HG03159 (cell line): ENCODE measurements around the gene SUN3.

Experiments used
- ATAC-seq: cut with Tn5 transposase; IDR thresholded peaks from one replicate; pipeline ENCODE4 v1.9.1; 2021; ENCODE audit warnings: mild to moderate bottlenecking, moderate library complexity; ENCODE audit not compliant: unreplicated experiment

Gene SUN3

GRCh38 chr7:47979832-47980181, 49.1 kb downstream of the SUN3 start:
- ATAC-seq = no peak

- ATAC-seq = peak; percentile 99
These were observed 49.6 kb downstream of the SUN3 start, which contains the start of gene HUS1 for GRCh38 chr7:47979145-47979831. TSS of gene HUS1 (minus strand) at chr7:47979615. CDS start at chr7:47979519, 96 bp downstream.

- ATAC-seq = no peak
These were observed 50.1 kb downstream of the SUN3 start for GRCh38 chr7:47978790-47979144.

GRCh38 chr7:47973739-47974138, 55.2 kb downstream of the SUN3 start:
- no peak for ATAC-seq

GRCh38 chr7:47970761-47971160, 58.1 kb downstream of the SUN3 start:
- no peak for ATAC-seq

GRCh38 chr7:47968847-47969774, 59.8 kb downstream of the SUN3 start:
- ATAC-seq = peak; percentile 89

GRCh38 chr7:47967708-47968107, 61.2 kb downstream of the SUN3 start:
- no peak for ATAC-seq

- no peak for ATAC-seq
These were observed 61.8 kb downstream of the SUN3 start for GRCh38 chr7:47967123-47967522.

- no peak for ATAC-seq
These were observed 63.5 kb downstream of the SUN3 start for GRCh38 chr7:47965456-47965855.

GRCh38 chr7:47962262-47962661, 66.6 kb downstream of the SUN3 start:
- no peak for ATAC-seq

- no peak for ATAC-seq
These were observed 71.8 kb downstream of the SUN3 start for GRCh38 chr7:47957156-47957555.

- ATAC-seq = no peak
These were observed 72.7 kb downstream of the SUN3 start for GRCh38 chr7:47956220-47956619.

GRCh38 chr7:47954231-47954911, 74.5 kb downstream of the SUN3 start:
- ATAC-seq = peak; percentile 35

GRCh38 chr7:47953822-47954221, 75.1 kb downstream of the SUN3 start:
- ATAC-seq = peak; percentile 46

- ATAC-seq = no peak
These were observed 76.7 kb downstream of the SUN3 start for GRCh38 chr7:47952224-47952623.

- ATAC-seq = no peak
These were observed 77.5 kb downstream of the SUN3 start for GRCh38 chr7:47951374-47951773.

GRCh38 chr7:47950714-47951113, 78.2 kb downstream of the SUN3 start:
- ATAC-seq = no peak

GRCh38 chr7:47949703-47950102, 79.2 kb downstream of the SUN3 start:
- ATAC-seq = no peak

GRCh38 chr7:47948141-47948790, 80.6 kb downstream of the SUN3 start, which contains the start of gene PKD1L1:
TSS of gene PKD1L1 (minus strand) at chr7:47948466. CDS start at chr7:47948440, 26 bp downstream.
- ATAC-seq = no peak

GRCh38 chr7:47947355-47947749, 81.6 kb downstream of the SUN3 start:
- ATAC-seq = no peak
